Left ventricle myocardium inferior (tissue), 1 donor: ENCODE data around the gene C19orf18. TPM values are rescaled to one million over a fixed set of nuclear protein-coding genes. Genes with fewer than 3 reads are reported as not detected.

Experiments
- DNase-seq: peaks from one replicate; pipeline ENCODE4 v3.0.0-alpha.2; 2020
- H3K27ac ChIP-seq: fragments of 200-600 bp; replicated peaks from 2 replicates; pipeline ENCODE4 v1.8.0; 2021
- H3K27me3 ChIP-seq: fragments of 200-600 bp; 2 replicates; pipeline ENCODE4 v1.8.0; 2021; ENCODE audit warnings: low read depth
- H3K36me3 ChIP-seq: fragments of 200-600 bp; 2 replicates; pipeline ENCODE4 v1.8.0; 2021
- H3K4me1 ChIP-seq: fragments of 200-600 bp; 2 replicates; pipeline ENCODE4 v1.8.0; 2021
- H3K4me3 ChIP-seq: fragments of 200-600 bp; 2 replicates; pipeline ENCODE4 v1.8.0; 2021; ENCODE audit warnings: mild to moderate bottlenecking, moderate library complexity
- H3K9me3 ChIP-seq: fragments of 200-600 bp; replicated peaks from 2 replicates; pipeline ENCODE4 v1.8.0; 2021
- CTCF ChIP-seq: fragments of 200-600 bp; IDR thresholded peaks from 2 replicates; pipeline ENCODE4 v1.8.0; 2021; ENCODE audit warnings: antibody characterized with exemption, mild to moderate bottlenecking, borderline replicate concordance
- intact Hi-C: fragments of 100-400 bp; cut with micrococcal nuclease; formaldehyde crosslinking; loops from one replicate; pipeline ENCODE4 v1.11.0; 2022
- total RNA-seq: library from RNA; stranded (reverse); fragmentation: NEBNext Ultra II Directional; extraction: Animal tissue kit (Norgen Biotek cat#: 25700); gene quantifications from one replicate; pipeline ENCODE4 v1.2.1, GENCODE V29; 2021
- donor health status: DM: no; HTN: yes; CAD: no; lungs with severe emphysema.

The C19orf18 gene
- total RNA-seq, 1 donor from 2014 or later = 2.1 TPM

- Histone ChIP-seq H3K27ac (no peak overlapping the region), H3K36me3 (peaks cover 98% of the 10 kb centered on the region), H3K9me3 (peaks cover 100% of the 10 kb centered on the region), H3K4me3 (no peak overlapping the region), H3K27me3 (no peaks in the 10 kb centered on the region), H3K4me1 (no peaks in the 10 kb centered on the region)
- no peak for TF ChIP-seq CTCF
- intact Hi-C loops = no loop called here
- DNase-seq = no peak
These were observed 9.6 kb downstream of the C19orf18 start for GRCh38 chr19:57964761-57965160.

- H3K36me3 ChIP-seq = peaks cover 93% of the 10 kb centered on the region
- no peaks in the 10 kb centered on the region for H3K4me1 ChIP-seq
- H3K27me3 ChIP-seq = no peaks in the 10 kb centered on the region
- H3K27ac ChIP-seq = no peak overlapping the region
- H3K4me3 ChIP-seq = no peak overlapping the region
- DNase-seq = no peak
- TF ChIP-seq CTCF = no peak
- peaks cover 100% of the 10 kb centered on the region for H3K9me3 ChIP-seq
- intact Hi-C loops = no loop called here
These were observed 12.5 kb downstream of the C19orf18 start for GRCh38 chr19:57961785-57962184.

GRCh38 chr19:57954996-57955395, 19.3 kb downstream of the C19orf18 start:
- no peak for DNase-seq
- Histone ChIP-seq H3K36me3 (peaks cover 27% of the 10 kb centered on the region), H3K4me3 (no peak overlapping the region), H3K9me3 (peaks cover 42% of the 10 kb centered on the region), H3K27ac (no peak overlapping the region), H3K27me3 (no peaks in the 10 kb centered on the region), H3K4me1 (no peaks in the 10 kb centered on the region)
- intact Hi-C loops = no loop called here
- no peak for TF ChIP-seq CTCF

GRCh38 chr19:57949702-57950101, 24.6 kb downstream of the C19orf18 start:
- Histone ChIP-seq H3K9me3 (peaks cover 19% of the 10 kb centered on the region), H3K4me3 (no peak overlapping the region), H3K4me1 (peaks cover 32% of the 10 kb centered on the region), H3K27me3 (no peaks in the 10 kb centered on the region), H3K27ac (no peak overlapping the region), H3K36me3 (peaks cover 2% of the 10 kb centered on the region)
- TF ChIP-seq CTCF = no peak
- intact Hi-C loops = no loop called here
- no peak for DNase-seq

GRCh38 chr19:57949296-57949695, 25.0 kb downstream of the C19orf18 start:
- peaks cover 6% of the 10 kb centered on the region for H3K36me3 ChIP-seq
- no peaks in the 10 kb centered on the region for H3K27me3 ChIP-seq
- no peak for TF ChIP-seq CTCF
- no peak overlapping the region for H3K27ac ChIP-seq
- peaks cover 36% of the 10 kb centered on the region for H3K4me1 ChIP-seq
- peaks cover 21% of the 10 kb centered on the region for H3K9me3 ChIP-seq
- intact Hi-C loops = no loop called here
- peak; percentile 14 for DNase-seq
- no peak overlapping the region for H3K4me3 ChIP-seq
